HepG2 (cell line): ENCODE data around the gene NXN. TPM values are rescaled to one million over a fixed set of nuclear protein-coding genes. Genes with fewer than 3 reads are reported as not detected.
"Not testable (repeated sequence)": the region's sequence is repeated elsewhere in the genome, so short reads cannot be mapped to it uniquely, and the experiment has no call there.

Experiments used
- ATAC-seq: fragments of 200-7000 bp; cut with Tn5 transposase; 3 replicates; pipeline ENCODE4 v1.9.1; 2020; ENCODE audit warnings: mild to moderate bottlenecking, moderate library complexity
- BruUV-seq: library from RNA; stranded (reverse); fragments of 400-500 nt; replicated peaks from 2 replicates; lab custom pipeline; 2021; lab: Mats Ljungman, UMichigan
- CTCF ChIA-PET: fragments of 300-600 bp; formaldehyde crosslinking; extraction: SDS; loops from one replicate; lab custom pipeline; 2021; ENCODE audit warnings: low total read pairs, inconsistent platforms, low intra/inter-chr PET ratio; lab: Yijun Ruan, JAX
- POLR2A ChIA-PET: fragments of 350-600 bp; sonication (Branson Sonifier 250); formaldehyde crosslinking; loops from one replicate; lab custom pipeline; 2020; ENCODE audit warnings: antibody characterized with exemption, inconsistent platforms; lab: Yijun Ruan, JAX
- DNase-seq: peaks from one replicate; pipeline ENCODE4 v3.0.0-alpha.2; 2015; ENCODE audit warnings: low spot score
- FAIRE-seq: peaks from 3 replicates; lab custom pipeline; 2011; peaks lifted over from hg19 to GRCh38; lab: Jason Lieb, UNC
- H2AFZ ChIP-seq: one replicate; pipeline ENCODE4 v1.6.1; 2011; ENCODE audit warnings: low read length, inconsistent platforms
- H3K27ac ChIP-seq: fragments of 300-600 bp; 3 replicates; pipeline ENCODE4 v1.8.0; 2011; ENCODE audit warnings: mixed run types, mild to moderate bottlenecking, mixed read lengths, low read length, inconsistent platforms; ENCODE audit not compliant: insufficient read depth; ENCODE audit errors: extremely low read length
- H3K27me3 ChIP-seq, 2 experiments: fragments of 200-600 bp in 1 of 2; 2 replicates in 1 of 2; 3 replicates in 1 of 2; pipeline versions ENCODE4 v1.6.0 to v1.8.0; 2011; ENCODE audit warnings: low read length in 2 of 2, mild to moderate bottlenecking in 2 of 2, moderate library complexity in 2 of 2, inconsistent platforms in 1 of 2; ENCODE audit not compliant: insufficient read depth in 2 of 2, control insufficient read depth in 1 of 2
- H3K36me3 ChIP-seq, 2 experiments: fragments of 200-600 bp in 1 of 2; replicated peaks in 1 of 2; 2 replicates in 1 of 2; 3 replicates in 1 of 2; pipeline versions ENCODE4 v1.5.1 to v1.8.0; 2011; ENCODE audit warnings: low read length in 2 of 2, inconsistent platforms in 1 of 2; ENCODE audit not compliant: insufficient read depth in 2 of 2, control insufficient read depth in 1 of 2
- H3K4me1 ChIP-seq: 2 replicates; pipeline ENCODE4 v1.5.1; 2012; ENCODE audit warnings: low read length, inconsistent platforms; ENCODE audit not compliant: insufficient read depth
- H3K4me2 ChIP-seq: 2 replicates; pipeline ENCODE4 v1.6.0; 2011; ENCODE audit warnings: low read depth, low read length, inconsistent platforms
- H3K4me3 ChIP-seq, 3 experiments: fragments of 200-600 bp in 1 of 3; sonication (generic), shearing (Covaris generic) in 1 of 3; replicated peaks in 1 of 3; 2 replicates each; pipeline ENCODE4 v1.5.1; 2011 to 2016; ENCODE audit warnings: low read length in 3 of 3, inconsistent platforms in 2 of 3, low read depth in 2 of 3, mild to moderate bottlenecking in 2 of 3, control low read depth in 1 of 3, mixed read lengths in 1 of 3; ENCODE audit not compliant: insufficient read depth in 1 of 3
- H3K79me2 ChIP-seq: one replicate; pipeline ENCODE4 v1.6.1; 2011; ENCODE audit warnings: low read length, inconsistent platforms; ENCODE audit not compliant: insufficient read depth
- H3K9ac ChIP-seq: 2 replicates; pipeline ENCODE4 v1.6.0; 2011; ENCODE audit warnings: mild to moderate bottlenecking, low read depth, low read length, inconsistent platforms; ENCODE audit not compliant: insufficient read depth
- H3K9me3 ChIP-seq: 2 replicates; pipeline ENCODE4 v1.5.1; 2012; ENCODE audit warnings: mild to moderate bottlenecking, low read length
- H4K20me1 ChIP-seq: 2 replicates; pipeline ENCODE4 v1.6.0; 2011; ENCODE audit warnings: inconsistent platforms, mild to moderate bottlenecking, low read length, moderate library complexity; ENCODE audit not compliant: insufficient read depth
- HMG20B ChIP-seq: conservative IDR thresholded peaks from 2 replicates; pipeline ENCODE4 v1.6.1; 2016; ENCODE audit warnings: missing genetic modification reagents, missing compliant biosample characterization
- IKZF1 ChIP-seq: fragments of 450-650 bp; IDR thresholded peaks from 2 replicates; pipeline ENCODE4 v1.7.1; 2016
- KLF13 ChIP-seq: sonication (generic); formaldehyde crosslinking; IDR thresholded peaks from 2 replicates; pipeline ENCODE4 v1.4.0; 2020; ENCODE audit warnings: mild to moderate bottlenecking, missing genetic modification reagents
- MYPOP ChIP-seq: sonication (generic); formaldehyde crosslinking; IDR thresholded peaks from 2 replicates; pipeline ENCODE4 v1.8.1; 2023; ENCODE audit warnings: mild to moderate bottlenecking, moderate library complexity, missing genetic modification reagents
- NFATC3 ChIP-seq: sonication (generic); formaldehyde crosslinking; IDR thresholded peaks from 2 replicates; pipeline ENCODE4 v1.5.1; 2020; ENCODE audit warnings: mild to moderate bottlenecking, missing genetic modification reagents
- PRDM10 ChIP-seq: sonication (generic); formaldehyde crosslinking; IDR thresholded peaks from 2 replicates; pipeline ENCODE4 v1.4.0; 2020; ENCODE audit warnings: low read depth, missing genetic modification reagents
- RFX3 ChIP-seq: IDR thresholded peaks from 2 replicates; pipeline ENCODE4 v1.6.1; 2016; ENCODE audit warnings: missing biosample characterization, missing genetic modification reagents
- ZNF280B ChIP-seq: sonication (generic); formaldehyde crosslinking; IDR thresholded peaks from 2 replicates; pipeline ENCODE4 v1.5.0; 2020; ENCODE audit warnings: missing genetic modification reagents, mild to moderate bottlenecking, borderline replicate concordance
- ZNF530 ChIP-seq: sonication (generic); formaldehyde crosslinking; IDR thresholded peaks from 2 replicates; pipeline ENCODE4 v1.5.0; 2020; ENCODE audit warnings: low read depth, mild to moderate bottlenecking, missing genetic modification reagents
- ZNF674 ChIP-seq: sonication (generic); formaldehyde crosslinking; IDR thresholded peaks from 2 replicates; pipeline ENCODE4 v1.5.0; 2020; ENCODE audit warnings: low read depth, mild to moderate bottlenecking, missing genetic modification reagents
- ZNF766 ChIP-seq: sonication (generic); formaldehyde crosslinking; IDR thresholded peaks from 2 replicates; pipeline ENCODE4 v1.5.0; 2020; ENCODE audit warnings: missing genetic modification reagents, borderline replicate concordance
- WGBS: methylation state at CpG from one replicate; pipeline ENCODE4 v1.1.6; 2017; ENCODE audit warnings: low lambda C conversion rate; 5-methylcytosine and 5-hydroxymethylcytosine counted together
- in situ Hi-C: cut with HindIII; loops from 2 replicates; pipeline ENCODE4 v1.10.0; 2017; ENCODE audit warnings: low pct_unique_long_range_greater_than_20kb; ENCODE audit not compliant: extremely low pct_ligation_motif_present
- intact Hi-C: fragments of 100-400 bp; cut with micrococcal nuclease; formaldehyde crosslinking; loops from one replicate; pipeline ENCODE4 v1.10.0; 2022; ENCODE audit not compliant: unreplicated experiment
- polyA plus RNA-seq, 8 experiments: library from polyadenylated mRNA; depleted of rRNA in 3 of 8; stranded (reverse) in 7 of 8; unstranded in 1 of 8; fragments of >200 nt; fragmentation: Illumina TruSeq in 4 of 8; extraction: Trizol in 4 of 8; gene quantifications; 2 replicates each; pipeline versions ENCODE4 v1.2.1 to v1.2.3, GENCODE V29; 2011 to 2016; ENCODE audit warnings: low read depth in 4 of 8, missing spikeins in 1 of 8, mixed read lengths in 1 of 8; ENCODE audit not compliant: insufficient read depth in 1 of 8
- total RNA-seq, 5 experiments: library from RNA; depleted of rRNA; stranded (reverse); fragments of >200 nt; fragmentation: Illumina TruSeq; extraction: Trizol; gene quantifications; 2 replicates each; pipeline ENCODE4 v1.2.3, GENCODE V29; 2016; ENCODE audit warnings: low read depth in 1 of 5

NXN gene
- total and polyA plus RNA-seq, 2 of the 13 experiments (the other 11 are each of a cell fraction or from before 2014, with no cell fraction given), result 22.2 to 24.3 TPM

- intact Hi-C loops, in situ Hi-C loops, POLR2A ChIA-PET, H3K27me3 ChIP-seq, H3K9ac ChIP-seq, BruUV-seq, ATAC-seq, CTCF ChIA-PET, H3K9me3 ChIP-seq, FAIRE-seq, H3K4me2 ChIP-seq, H4K20me1 ChIP-seq, H3K4me3 ChIP-seq, H3K27ac ChIP-seq, H2AFZ ChIP-seq, DNase-seq: not testable (repeated sequence)
- Histone ChIP-seq H3K79me2 (peaks cover 41% of the 10 kb centered on the region), H3K4me1 (peaks cover 19% of the 10 kb centered on the region), H3K36me3 (peaks cover 15 to 37% of the 10 kb centered on the region in 2 experiments; a peak in 4 of 5 replicates)
- WGBS, result 97% methylated on average over 7 of the region's 7 CpGs
Measured at GRCh38 chr17:785901-786300, 193.7 kb downstream of the NXN start.

- FAIRE-seq, result no peak
- Histone ChIP-seq H4K20me1 (no peaks in the 10 kb centered on the region), H2AFZ (no peak overlapping the region), H3K9ac (0 out of 2 replicates have a peak overlapping the region, but pooled peaks have one; percentile 43), H3K27me3 (no peaks in the 10 kb centered on the region; a peak in 1 of 5 replicates), H3K27ac (no peak overlapping the region), H3K36me3 (peaks cover 9 to 28% of the 10 kb centered on the region in 2 experiments; a peak in 4 of 5 replicates), H3K4me1 (peaks cover 25% of the 10 kb centered on the region), H3K79me2 (peaks cover 52% of the 10 kb centered on the region), H3K4me3 (peak overlapping the region in 1 of 3 experiments; percentile 20; a peak in 2 of 6 replicates), H3K4me2 (peak overlapping the region; percentile 83; the same call in 1 of the 2 replicates), H3K9me3 (no peaks in the 10 kb centered on the region)
- intact Hi-C loops (loop anchor here (5.0 kb wide), 1 partner anchor 213 kb away; the partner anchor contains the start of gene TIMM22), in situ Hi-C loops (loop anchor here (5.0 kb wide), 1 partner anchor 198 kb away; no protein-coding TSS in a partner anchor)
- ATAC-seq, result no peak
- no peak for DNase-seq
- WGBS, result 64% methylated on average over 3 of the region's 3 CpGs
- CTCF ChIA-PET, result no interaction called here
- POLR2A ChIA-PET, result no interaction called here
- BruUV-seq, result no TSS peak
- TF ChIP-seq KLF13 (no peak), IKZF1 (no peak), ZNF280B (CRISPR knock-in tag) (no peak), HMG20B (no peak), RFX3 (CRISPR knock-in tag) (no peak), MYPOP (CRISPR knock-in tag) (no peak), ZNF674 (CRISPR knock-in tag) (no peak), NFATC3 (CRISPR knock-in tag) (no peak), PRDM10 (CRISPR knock-in tag) (no peak), ZNF530 (CRISPR knock-in tag) (no peak), ZNF766 (CRISPR knock-in tag) (no peak)
Measured at GRCh38 chr17:784143-784542, 195.4 kb downstream of the NXN start.
